ENCODE data around the gene GPR4.
A peak's percentile ranks its signal among the peaks of the same experiment; 100 is the strongest.
"Not testable (repeated sequence)": the region's sequence is repeated elsewhere in the genome, so short reads cannot be mapped to it uniquely, and the experiment has no call there.

The GPR4 gene

GRCh38 chr19:45615056-45615455 lies 13.0 kb upstream of the GPR4 start:
- not testable (repeated sequence) for H4K91ac ChIP-seq (ENCODE audit: low read length); DNase-seq; H3K9me3 ChIP-seq (ENCODE audit: control insufficient read depth, low read length); H3K27ac ChIP-seq (ENCODE audit: low read length, poor library complexity, severe bottlenecking); H3K4me3 ChIP-seq (ENCODE audit: insufficient read depth in 1 of 2, low read depth in 1 of 2, low read length in 2 of 2); H3K23ac ChIP-seq (ENCODE audit: low read length in 2 of 2); H3K4me2 ChIP-seq (ENCODE audit: low read length, poor library complexity, severe bottlenecking); H3K4ac ChIP-seq (ENCODE audit: low read depth in 1 of 2, low read length in 2 of 2); H2AFZ ChIP-seq (ENCODE audit: low read depth, low read length); H3K18ac ChIP-seq (ENCODE audit: low read depth in 1 of 2, low read length in 2 of 2); H2BK15ac ChIP-seq (ENCODE audit: low read depth, poor library complexity, severe bottlenecking); H4K8ac ChIP-seq (ENCODE audit: low read length); H2AK5ac ChIP-seq (ENCODE audit: low read length, severe bottlenecking); H2BK5ac ChIP-seq (ENCODE audit: low read depth, low read length, poor library complexity, severe bottlenecking); H2BK12ac ChIP-seq (ENCODE audit: low read length in 2 of 2); H3K27me3 ChIP-seq (ENCODE audit: control insufficient read depth in 1 of 2, insufficient read depth in 1 of 2, low read length in 2 of 2); H3K9ac ChIP-seq (ENCODE audit: low read length); H3K79me1 ChIP-seq (replicated peaks; ENCODE audit: low read length, poor library complexity, severe bottlenecking); H2BK120ac ChIP-seq (ENCODE audit: low read depth, low read length); H3K14ac ChIP-seq (ENCODE audit: low read length in 2 of 2)
- H3K4me1 ChIP-seq (ENCODE audit: control insufficient read depth, insufficient read depth, low read depth, low read length), result peaks cover 13% of the 10 kb centered on the region
- 98% methylated on average over 8 of the region's 9 CpGs for WGBS
- peaks cover 59 to 70% of the 10 kb centered on the region in 2 experiments for H3K36me3 ChIP-seq (ENCODE audit: control insufficient read depth in 1 of 2, insufficient read depth in 2 of 2, low read depth in 1 of 2, low read length in 2 of 2)

DNA sequence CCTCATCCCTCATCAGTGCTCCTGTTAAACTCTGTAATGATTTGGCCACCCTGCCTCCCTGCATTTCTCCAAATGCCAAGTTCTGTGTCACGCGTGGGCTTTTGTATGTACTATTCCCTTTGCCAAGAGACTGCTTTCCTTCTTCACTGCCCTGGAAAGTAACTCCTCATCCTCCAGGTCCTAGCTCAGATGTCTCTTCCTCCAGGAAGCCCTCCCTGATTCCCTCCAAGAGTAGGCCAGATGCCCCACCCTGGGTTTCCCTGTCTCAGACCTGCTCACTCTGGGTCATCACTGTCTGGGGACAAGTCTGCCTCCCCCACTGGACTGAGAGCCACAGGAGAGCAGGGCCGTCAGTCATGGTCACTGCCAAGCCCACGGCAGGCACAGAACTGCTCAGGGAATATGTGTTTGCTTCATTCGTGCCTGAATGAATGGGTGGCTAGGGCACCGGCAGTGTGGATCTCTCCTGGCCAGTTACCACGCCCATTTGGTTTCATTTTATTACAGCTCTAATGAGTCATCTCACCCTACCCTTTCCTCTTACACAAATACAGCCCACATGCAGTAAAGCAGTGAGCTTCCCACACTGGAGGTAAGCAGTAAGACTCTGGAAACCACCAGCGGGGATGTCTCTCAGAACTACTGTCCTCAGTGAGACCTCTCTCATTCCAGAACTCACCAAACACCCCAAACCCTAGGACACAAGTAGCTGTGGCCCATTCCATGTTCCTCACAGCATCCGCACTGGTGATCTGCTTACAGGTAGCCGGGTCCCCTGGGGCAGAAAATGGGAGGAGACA lies 12.1 kb upstream of the GPR4 start:
- H3K9me3 ChIP-seq (ENCODE audit: control insufficient read depth, low read length), result no peaks in the 10 kb centered on the region
- H3K23ac ChIP-seq (ENCODE audit: low read length in 2 of 2), result no peak overlapping the region
- H3K27ac ChIP-seq (ENCODE audit: low read length, poor library complexity, severe bottlenecking), result peak overlapping the region; percentile 49
- H3K36me3 ChIP-seq (ENCODE audit: control insufficient read depth in 1 of 2, insufficient read depth in 2 of 2, low read depth in 1 of 2, low read length in 2 of 2), result peaks cover 57 to 70% of the 10 kb centered on the region in 2 experiments
- H3K18ac ChIP-seq (ENCODE audit: low read depth in 1 of 2, low read length in 2 of 2), result peak overlapping the region in 1 of 2 experiments; percentile 6
- no peak overlapping the region for H4K8ac ChIP-seq (ENCODE audit: low read length)
- 51% methylated on average over 10 of the region's 10 CpGs for WGBS
- peaks cover 3% of the 10 kb centered on the region for H3K79me1 ChIP-seq (replicated peaks; ENCODE audit: low read length, poor library complexity, severe bottlenecking)
- no peak overlapping the region for H2BK15ac ChIP-seq (ENCODE audit: low read depth, poor library complexity, severe bottlenecking)
- peak overlapping the region in 1 of 2 experiments; percentile 33 for H3K4me3 ChIP-seq (ENCODE audit: insufficient read depth in 1 of 2, low read depth in 1 of 2, low read length in 2 of 2)
- H3K9ac ChIP-seq (ENCODE audit: low read length), result peak overlapping the region; percentile 5
- no peaks in the 10 kb centered on the region for H3K27me3 ChIP-seq (ENCODE audit: control insufficient read depth in 1 of 2, insufficient read depth in 1 of 2, low read length in 2 of 2)
- peak overlapping the region; percentile 64 for H4K91ac ChIP-seq (ENCODE audit: low read length)
- peaks cover 13% of the 10 kb centered on the region for H3K4me1 ChIP-seq (ENCODE audit: control insufficient read depth, insufficient read depth, low read depth, low read length)
- DNase-seq, result peak; percentile 96
- H3K4ac ChIP-seq (ENCODE audit: low read depth in 1 of 2, low read length in 2 of 2), result no peak overlapping the region
- no peak overlapping the region for H3K14ac ChIP-seq (ENCODE audit: low read length in 2 of 2)
- H2AK5ac ChIP-seq (ENCODE audit: low read length, severe bottlenecking), result no peak overlapping the region
- H2BK5ac ChIP-seq (ENCODE audit: low read depth, low read length, poor library complexity, severe bottlenecking), result no peak overlapping the region
- H2AFZ ChIP-seq (ENCODE audit: low read depth, low read length), result no peak overlapping the region
- no peak overlapping the region for H2BK120ac ChIP-seq (ENCODE audit: low read depth, low read length)
- no peak overlapping the region for H2BK12ac ChIP-seq (ENCODE audit: low read length in 2 of 2)
- H3K4me2 ChIP-seq (ENCODE audit: low read length, poor library complexity, severe bottlenecking), result no peak overlapping the region

DNA sequence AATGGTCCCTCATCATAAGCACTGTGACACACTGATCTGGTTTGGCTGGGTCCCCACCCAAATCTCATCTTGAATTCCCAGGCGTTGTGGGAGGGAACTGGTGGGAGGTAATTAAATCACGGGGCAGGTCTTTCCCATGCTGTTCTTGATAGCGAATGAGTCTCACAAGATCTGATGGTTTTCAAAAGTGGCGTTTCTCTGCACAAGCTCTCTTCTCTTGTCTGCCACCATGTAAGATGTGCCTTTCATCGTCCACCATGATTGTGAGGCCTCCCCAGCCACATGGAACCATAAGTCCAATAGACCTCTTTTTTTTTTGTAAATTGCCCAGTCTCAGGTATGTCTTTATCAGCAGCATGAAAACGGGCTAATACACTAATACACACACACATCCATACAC lies 6.9 kb upstream of the GPR4 start:
- no peak overlapping the region for H2AFZ ChIP-seq (ENCODE audit: low read depth, low read length)
- no peak for DNase-seq
- H2BK12ac ChIP-seq (ENCODE audit: low read length in 2 of 2), result no peak overlapping the region
- peaks cover 39 to 45% of the 10 kb centered on the region in 2 experiments for H3K36me3 ChIP-seq (ENCODE audit: control insufficient read depth in 1 of 2, insufficient read depth in 2 of 2, low read depth in 1 of 2, low read length in 2 of 2)
- H3K4ac ChIP-seq (ENCODE audit: low read depth in 1 of 2, low read length in 2 of 2), result no peak overlapping the region
- H3K27ac ChIP-seq (ENCODE audit: low read length, poor library complexity, severe bottlenecking), result no peak overlapping the region
- H2BK15ac ChIP-seq (ENCODE audit: low read depth, poor library complexity, severe bottlenecking), result no peak overlapping the region
- no peaks in the 10 kb centered on the region for H3K27me3 ChIP-seq (ENCODE audit: control insufficient read depth in 1 of 2, insufficient read depth in 1 of 2, low read length in 2 of 2)
- no peak overlapping the region for H3K18ac ChIP-seq (ENCODE audit: low read depth in 1 of 2, low read length in 2 of 2)
- no peak overlapping the region for H2BK5ac ChIP-seq (ENCODE audit: low read depth, low read length, poor library complexity, severe bottlenecking)
- H4K8ac ChIP-seq (ENCODE audit: low read length), result no peak overlapping the region
- H3K4me1 ChIP-seq (ENCODE audit: control insufficient read depth, insufficient read depth, low read depth, low read length), result peaks cover 9% of the 10 kb centered on the region
- WGBS, result 97% methylated on average over 6 of the region's 6 CpGs
- no peak overlapping the region for H2AK5ac ChIP-seq (ENCODE audit: low read length, severe bottlenecking)
- H2BK120ac ChIP-seq (ENCODE audit: low read depth, low read length), result no peak overlapping the region
- no peak overlapping the region for H3K9ac ChIP-seq (ENCODE audit: low read length)
- H4K91ac ChIP-seq (ENCODE audit: low read length), result no peak overlapping the region
- no peaks in the 10 kb centered on the region for H3K79me1 ChIP-seq (replicated peaks; ENCODE audit: low read length, poor library complexity, severe bottlenecking)
- no peak overlapping the region for H3K4me2 ChIP-seq (ENCODE audit: low read length, poor library complexity, severe bottlenecking)
- no peak overlapping the region for H3K14ac ChIP-seq (ENCODE audit: low read length in 2 of 2)
- H3K4me3 ChIP-seq (ENCODE audit: insufficient read depth in 1 of 2, low read depth in 1 of 2, low read length in 2 of 2), result no peak overlapping the region
- H3K23ac ChIP-seq (ENCODE audit: low read length in 2 of 2), result no peak overlapping the region
- H3K9me3 ChIP-seq (ENCODE audit: control insufficient read depth, low read length), result no peaks in the 10 kb centered on the region

DNA sequence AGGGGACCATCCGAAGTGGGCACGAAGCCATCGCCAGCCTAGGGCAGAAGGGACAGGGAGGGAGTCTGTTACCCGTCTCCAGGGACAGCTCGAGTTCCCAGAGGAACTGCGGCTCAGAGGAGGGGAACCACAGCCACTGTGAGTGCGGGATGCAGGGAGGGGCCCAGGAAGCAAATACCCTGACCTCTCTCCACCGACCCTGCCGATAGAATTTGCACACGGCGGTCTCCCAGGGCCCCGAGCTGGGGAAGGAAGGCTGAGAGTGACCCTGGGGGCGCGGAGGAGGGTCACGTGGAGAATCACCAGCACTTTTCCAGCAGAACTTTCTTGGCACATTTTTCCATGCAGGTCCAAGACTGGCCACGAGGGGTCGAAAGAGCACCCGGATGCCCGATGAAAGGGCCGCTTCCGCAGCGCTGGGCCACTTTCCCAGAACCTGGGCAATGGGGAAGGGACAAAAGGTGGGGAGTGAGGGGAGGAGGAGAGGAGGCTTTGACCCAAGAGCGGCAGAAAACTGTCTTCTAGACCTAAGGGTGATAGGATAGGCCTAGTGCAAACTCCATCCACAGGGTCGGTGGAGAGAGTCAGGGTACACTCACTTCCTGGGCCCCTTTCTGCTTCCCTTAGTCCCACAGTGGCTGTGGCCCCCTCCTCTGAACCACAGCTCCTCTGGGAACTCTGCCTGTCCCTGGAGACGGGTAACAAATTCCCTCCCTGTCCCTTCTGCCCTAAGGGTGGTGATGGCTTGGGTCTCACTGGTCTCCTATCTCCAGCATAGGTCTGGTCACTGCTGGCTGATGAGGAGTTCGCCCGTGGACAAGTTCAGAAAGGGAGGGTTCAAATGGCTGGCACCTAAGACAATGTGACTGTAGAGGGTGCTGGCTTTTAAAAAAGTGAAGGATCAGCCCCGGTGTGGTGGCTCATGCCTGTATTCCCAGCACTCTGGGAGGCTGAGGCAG lies 5.3 kb upstream of the GPR4 start:
- Histone ChIP-seq H3K9ac (ENCODE audit: low read length) (peak overlapping the region; percentile 77), H3K23ac (ENCODE audit: low read length in 2 of 2) (no peak overlapping the region), H3K14ac (ENCODE audit: low read length in 2 of 2) (peak overlapping the region in 1 of 2 experiments; percentile 26), H2BK120ac (ENCODE audit: low read depth, low read length) (no peak overlapping the region), H3K27ac (ENCODE audit: low read length, poor library complexity, severe bottlenecking) (no peak overlapping the region), H4K91ac (ENCODE audit: low read length) (peak overlapping the region; percentile 81), H3K36me3 (ENCODE audit: control insufficient read depth in 1 of 2, insufficient read depth in 2 of 2, low read depth in 1 of 2, low read length in 2 of 2) (peaks cover 26 to 29% of the 10 kb centered on the region in 2 experiments), H4K8ac (ENCODE audit: low read length) (peak overlapping the region; percentile 95), H2BK15ac (ENCODE audit: low read depth, poor library complexity, severe bottlenecking) (peak overlapping the region; percentile 71), H3K27me3 (ENCODE audit: control insufficient read depth in 1 of 2, insufficient read depth in 1 of 2, low read length in 2 of 2) (peaks cover 10 to 12% of the 10 kb centered on the region in 2 experiments), H3K4me2 (ENCODE audit: low read length, poor library complexity, severe bottlenecking) (peak overlapping the region; percentile 75), H3K79me1 (replicated peaks; ENCODE audit: low read length, poor library complexity, severe bottlenecking) (no peaks in the 10 kb centered on the region), H3K4me1 (ENCODE audit: control insufficient read depth, insufficient read depth, low read depth, low read length) (peaks cover 6% of the 10 kb centered on the region), H2BK12ac (ENCODE audit: low read length in 2 of 2) (peak overlapping the region; percentile 57 to 70), H3K9me3 (ENCODE audit: control insufficient read depth, low read length) (no peaks in the 10 kb centered on the region), H2AFZ (ENCODE audit: low read depth, low read length) (peak overlapping the region; percentile 66), H2AK5ac (ENCODE audit: low read length, severe bottlenecking) (peak overlapping the region; percentile 13), H3K4ac (ENCODE audit: low read depth in 1 of 2, low read length in 2 of 2) (peak overlapping the region; percentile 47 to 63), H3K4me3 (ENCODE audit: insufficient read depth in 1 of 2, low read depth in 1 of 2, low read length in 2 of 2) (peak overlapping the region; percentile 21 to 74), H2BK5ac (ENCODE audit: low read depth, low read length, poor library complexity, severe bottlenecking) (no peak overlapping the region), H3K18ac (ENCODE audit: low read depth in 1 of 2, low read length in 2 of 2) (peak overlapping the region; percentile 45 to 84)
- DNase-seq, result peak; percentile 82
- WGBS, result 14% methylated on average over 27 of the region's 28 CpGs
